ENCODE measurements around the gene GDPD2.

Gene GDPD2

DNA sequence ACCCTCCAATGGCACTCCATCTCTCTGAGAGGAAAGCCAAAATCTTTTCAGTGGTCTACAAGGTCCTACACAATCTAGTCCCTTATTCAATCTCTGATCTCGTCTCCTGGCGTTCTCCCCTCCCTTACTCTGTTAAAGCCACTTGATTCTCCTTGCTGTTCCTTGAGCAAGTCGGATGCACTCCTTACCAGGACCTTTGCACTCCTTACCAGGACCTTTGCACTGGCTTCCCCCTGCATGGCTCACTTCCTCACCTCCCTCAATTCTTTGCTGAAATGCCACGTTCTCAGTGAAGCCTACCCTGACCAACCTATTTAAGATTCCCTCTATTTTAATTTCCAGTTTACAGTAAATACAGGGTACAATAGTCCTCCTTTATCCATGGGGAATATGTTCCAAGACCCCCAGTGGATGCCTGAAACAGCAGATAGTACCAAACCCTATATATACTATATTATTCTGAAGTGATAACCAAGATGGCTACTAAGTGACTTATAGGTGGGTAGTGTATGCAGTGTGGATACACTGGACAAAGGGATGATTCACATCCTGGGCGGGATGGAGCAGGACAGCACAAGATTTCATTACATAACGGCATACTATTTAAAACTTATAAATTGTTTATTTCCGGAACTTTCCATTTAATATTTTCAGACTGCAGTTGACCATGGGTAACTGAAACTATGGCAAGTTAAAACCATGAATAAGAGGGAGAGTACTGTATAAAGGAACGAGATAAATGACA lies 15.0 kb downstream of the GDPD2 start:
- DNase-seq (ENCODE audit: low read depth) = no peak

DNA sequence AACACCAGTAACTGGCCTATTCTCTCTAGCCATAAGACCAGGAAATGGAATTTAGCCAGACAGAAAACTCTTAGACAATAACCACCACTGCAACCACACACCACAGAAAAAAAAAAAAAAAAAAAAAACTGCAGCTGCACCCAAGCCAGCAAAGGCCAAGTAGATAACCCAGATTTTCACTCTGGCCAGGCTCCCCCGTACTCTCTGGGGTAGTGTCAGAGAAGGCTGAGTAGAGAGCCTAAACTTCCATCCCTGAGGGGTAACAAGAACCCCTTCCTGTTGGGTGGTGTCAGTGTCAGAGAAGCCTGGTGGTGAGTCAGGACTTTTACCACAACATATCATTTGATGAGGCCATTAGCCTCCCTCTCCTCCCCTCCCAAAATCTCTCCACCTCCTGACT lies 15.9 kb downstream of the GDPD2 start:
- no peak for DNase-seq (ENCODE audit: low read depth)

DNA sequence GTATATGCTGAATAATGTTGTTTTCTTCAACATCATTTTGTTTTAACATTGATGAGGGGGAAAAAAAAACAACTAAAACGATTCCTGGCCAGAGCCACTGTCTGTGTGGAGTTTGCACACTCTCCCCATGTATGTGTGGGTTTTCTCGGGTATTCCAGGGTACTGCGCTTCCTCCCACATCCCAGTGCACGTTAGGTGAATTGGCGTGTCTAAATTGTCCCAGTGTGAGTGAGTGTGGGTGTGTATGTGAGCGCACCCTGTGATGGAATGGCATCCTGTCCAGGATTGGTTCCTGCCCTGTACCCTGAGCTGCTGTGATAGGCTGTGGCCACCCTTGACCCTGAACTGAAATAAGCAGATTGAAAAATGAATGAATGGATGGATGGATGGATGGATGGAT lies 19.1 kb downstream of the GDPD2 start:
- no peak for DNase-seq (ENCODE audit: low read depth)

DNA sequence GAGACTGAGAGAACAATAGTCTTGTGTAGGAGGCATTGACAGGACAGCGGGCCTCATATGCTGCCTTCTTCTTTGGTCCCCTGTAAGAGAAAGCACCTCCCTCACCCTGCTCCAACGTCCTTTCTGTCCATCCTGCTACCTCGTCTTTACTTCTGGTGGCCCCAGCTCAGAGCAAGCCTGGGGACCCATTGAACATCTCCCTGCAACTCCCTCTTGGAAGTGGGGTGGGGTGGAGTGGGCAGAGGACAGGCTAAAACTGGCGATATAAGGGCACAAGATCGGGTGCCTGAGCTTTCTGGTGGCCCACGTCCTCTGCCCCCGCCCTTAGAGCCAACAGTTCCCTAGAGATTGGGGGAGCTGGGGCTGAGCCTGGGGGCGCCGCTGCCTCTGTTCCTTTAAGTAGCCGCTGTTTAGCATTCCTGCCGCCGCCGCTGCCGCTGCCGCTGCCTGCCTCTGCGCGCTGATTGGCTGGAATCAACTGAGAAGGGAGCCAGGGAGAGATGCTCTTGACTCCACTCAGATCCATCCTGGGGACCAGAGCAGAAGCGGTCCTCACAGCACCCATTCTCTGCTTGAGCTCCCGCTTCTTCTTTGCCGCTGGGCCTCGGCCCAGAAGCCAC lies 21.3 kb downstream of the GDPD2 start, which contains the start of gene DLG3:
TSS of gene DLG3 (plus strand) at position 510 of the 620 bp plus-strand sequence. CDS start 367 bp downstream, outside the sequence.
- no peak for DNase-seq (ENCODE audit: low read depth)

DNA sequence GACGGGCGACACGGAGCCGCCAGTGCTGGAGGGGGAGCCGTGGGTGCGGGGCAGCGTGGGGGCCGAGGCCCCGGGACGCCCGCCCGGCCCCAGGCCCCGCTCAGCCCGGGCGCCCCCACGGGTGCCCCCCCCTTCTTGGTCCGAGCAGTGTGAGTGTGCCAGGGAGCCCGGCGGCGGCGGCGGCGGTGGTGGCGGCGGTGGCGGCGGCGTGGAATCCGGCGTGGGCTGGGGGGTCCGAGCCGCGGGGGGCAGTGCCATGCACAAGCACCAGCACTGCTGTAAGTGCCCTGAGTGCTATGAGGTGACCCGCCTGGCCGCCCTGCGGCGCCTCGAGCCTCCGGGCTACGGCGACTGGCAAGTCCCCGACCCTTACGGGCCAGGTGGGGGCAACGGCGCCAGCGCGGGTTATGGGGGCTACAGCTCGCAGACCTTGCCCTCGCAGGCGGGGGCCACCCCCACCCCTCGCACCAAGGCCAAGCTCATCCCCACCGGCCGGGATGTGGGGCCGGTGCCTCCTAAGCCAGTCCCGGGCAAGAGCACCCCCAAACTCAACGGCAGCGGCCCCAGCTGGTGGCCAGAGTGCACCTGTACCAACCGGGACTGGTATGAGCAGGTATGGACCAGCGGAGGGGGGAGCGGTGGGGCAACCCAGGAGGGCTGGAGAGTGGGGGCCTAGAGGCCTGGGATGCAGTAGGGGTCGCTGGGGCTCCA lies 22.0 kb downstream of the GDPD2 start:
- DNase-seq (ENCODE audit: low read depth) = no peak

DNA sequence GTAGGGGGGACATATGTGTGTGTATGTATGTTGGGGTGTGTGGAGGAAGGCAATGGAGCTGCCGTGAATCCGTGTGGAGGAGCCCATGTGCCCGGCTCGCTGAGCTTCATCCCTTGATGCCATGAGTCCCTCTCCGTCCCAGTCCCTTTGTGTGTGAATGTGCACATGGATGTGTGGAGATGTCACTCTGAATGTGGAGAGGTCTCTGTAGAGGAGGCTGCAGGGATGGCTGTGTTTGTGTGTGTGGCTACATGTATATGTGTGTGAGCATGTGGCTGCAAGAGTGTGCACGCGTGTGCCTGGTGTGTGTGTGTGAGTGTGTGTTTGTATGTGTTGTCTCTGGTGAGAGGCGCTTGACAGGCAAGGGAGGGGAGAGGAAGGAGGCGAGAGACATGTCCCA lies 22.8 kb downstream of the GDPD2 start:
- no peak for DNase-seq (ENCODE audit: low read depth)

DNA sequence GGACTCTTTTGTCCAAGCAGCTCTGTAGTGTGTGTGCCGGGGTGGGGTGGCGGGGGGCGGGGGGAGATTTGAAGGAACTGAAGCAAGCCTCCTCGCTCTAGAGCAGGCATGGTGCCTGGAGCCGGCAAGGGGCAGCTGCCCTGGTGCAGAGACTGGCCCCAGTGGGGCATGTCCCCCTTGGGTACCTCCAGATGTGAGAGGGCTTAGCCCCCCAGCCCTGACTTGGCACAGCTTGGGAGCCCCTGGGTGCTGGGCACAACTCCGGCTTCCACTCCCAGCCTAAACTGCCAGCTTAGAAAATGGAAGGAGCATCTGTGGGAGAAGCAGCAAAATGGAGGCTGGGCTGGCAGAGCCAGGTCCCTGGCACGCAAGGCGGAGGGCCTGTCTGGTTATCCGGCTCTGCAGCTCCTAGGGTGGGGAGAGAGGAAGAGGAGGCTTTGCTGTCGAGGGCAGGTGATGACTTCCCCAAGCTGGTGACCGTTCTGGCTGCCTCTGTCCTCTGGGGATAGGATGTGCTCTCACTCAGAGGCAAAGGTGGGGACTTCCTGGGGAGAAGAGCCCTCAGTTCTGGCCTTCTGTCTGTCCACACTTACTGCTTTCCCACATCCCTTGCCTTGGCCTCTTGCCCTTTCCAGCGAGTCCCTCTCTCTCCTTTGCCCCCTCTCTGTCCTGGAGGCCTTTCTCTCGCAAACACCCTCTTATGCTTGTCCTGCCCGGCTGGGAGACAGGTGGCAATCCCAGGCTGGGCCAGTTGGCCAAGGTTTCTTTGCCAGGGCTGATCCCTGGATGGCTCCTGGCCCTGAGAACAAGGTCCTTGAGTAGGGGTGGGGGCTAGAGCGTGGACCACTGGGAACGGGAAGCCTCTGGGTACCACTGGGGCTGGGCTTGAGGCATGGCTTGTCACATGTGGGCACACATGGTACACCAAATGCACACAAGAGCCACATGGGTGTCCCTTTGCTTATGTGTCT lies 23.6 kb downstream of the GDPD2 start:
- DNase-seq (ENCODE audit: low read depth) = no peak

DNA sequence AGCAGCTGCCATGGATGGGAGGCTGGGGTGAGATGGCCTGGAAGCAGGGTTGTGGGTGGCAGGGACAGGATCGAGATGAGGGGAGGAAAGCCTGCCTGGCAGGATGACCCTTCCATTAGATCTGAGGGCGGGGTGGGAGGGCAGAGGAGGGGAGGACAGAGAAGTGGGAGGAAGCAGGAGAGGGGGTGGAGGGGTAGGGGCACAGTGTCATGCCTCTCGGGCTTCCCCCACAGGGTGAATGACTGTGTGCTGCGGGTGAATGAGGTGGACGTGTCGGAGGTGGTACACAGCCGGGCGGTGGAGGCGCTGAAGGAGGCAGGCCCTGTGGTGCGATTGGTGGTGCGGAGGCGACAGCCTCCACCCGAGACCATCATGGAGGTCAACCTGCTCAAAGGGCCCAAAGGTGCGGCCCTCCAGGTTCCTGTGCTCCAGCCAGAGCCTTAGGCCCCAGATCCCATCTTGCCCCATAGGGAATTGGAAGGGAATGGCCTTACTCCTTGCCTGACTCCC lies 26.4 kb downstream of the GDPD2 start:
- no peak for DNase-seq (ENCODE audit: low read depth)

DNA sequence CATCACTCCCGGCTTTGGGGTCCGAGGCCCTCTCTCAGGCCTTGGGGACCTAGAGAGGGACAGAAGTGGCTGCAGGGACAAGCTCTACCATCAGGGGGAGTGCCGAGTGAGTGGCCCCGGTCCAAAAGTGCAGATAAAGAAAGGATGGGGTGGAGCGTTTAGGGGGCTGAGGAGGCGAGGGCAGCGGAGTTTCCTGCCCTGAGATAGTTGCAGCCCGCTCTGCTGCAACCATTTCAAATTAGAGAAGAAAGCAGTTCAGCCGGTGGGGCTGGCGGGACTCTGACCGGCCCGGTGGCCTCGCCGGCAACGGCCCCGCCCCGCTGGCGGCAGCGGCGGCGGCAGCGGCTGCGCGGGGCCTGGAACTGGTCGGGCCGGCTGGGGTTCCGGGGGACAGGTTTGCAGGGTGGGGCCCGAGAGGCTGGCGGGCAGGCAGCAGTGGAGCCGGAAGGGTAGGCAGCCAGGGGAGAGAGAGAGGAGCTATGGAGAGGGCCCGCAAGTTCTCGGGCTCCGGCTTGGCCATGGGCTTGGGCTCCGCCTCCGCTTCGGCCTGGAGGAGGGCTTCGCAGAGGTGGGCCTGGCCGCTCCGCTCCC lies 29.1 kb downstream of the GDPD2 start:
- DNase-seq (ENCODE audit: low read depth) = no peak

DNA sequence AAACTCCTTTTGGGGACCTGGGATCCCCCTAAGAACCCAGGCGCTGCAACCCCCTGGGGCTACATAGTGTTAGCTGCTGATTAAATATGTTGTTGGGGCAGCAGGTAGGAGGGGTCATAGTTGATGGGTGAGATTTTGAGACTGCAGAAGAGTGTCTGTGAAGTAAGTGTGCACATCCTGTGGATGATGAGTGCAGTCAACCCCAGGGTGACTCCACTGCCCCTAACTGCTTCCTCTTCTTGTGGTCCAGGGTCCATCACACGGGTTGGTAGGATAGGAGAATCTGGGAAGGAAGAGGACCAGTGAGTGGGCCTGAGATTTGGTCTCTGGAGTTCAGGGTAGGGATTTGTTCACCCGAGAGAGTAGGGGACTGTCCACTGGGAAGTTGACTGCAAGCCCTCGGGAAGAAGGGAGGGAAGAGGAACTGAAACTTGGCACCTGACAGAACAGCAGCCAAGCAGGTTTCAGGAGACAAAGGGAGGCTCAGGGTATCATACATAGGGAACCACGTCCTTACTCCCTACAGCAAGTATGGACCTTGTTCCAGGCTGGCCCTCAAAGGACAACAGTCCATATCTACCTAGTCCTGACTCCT lies 30.0 kb downstream of the GDPD2 start:
- no peak for DNase-seq (ENCODE audit: low read depth)

DNA sequence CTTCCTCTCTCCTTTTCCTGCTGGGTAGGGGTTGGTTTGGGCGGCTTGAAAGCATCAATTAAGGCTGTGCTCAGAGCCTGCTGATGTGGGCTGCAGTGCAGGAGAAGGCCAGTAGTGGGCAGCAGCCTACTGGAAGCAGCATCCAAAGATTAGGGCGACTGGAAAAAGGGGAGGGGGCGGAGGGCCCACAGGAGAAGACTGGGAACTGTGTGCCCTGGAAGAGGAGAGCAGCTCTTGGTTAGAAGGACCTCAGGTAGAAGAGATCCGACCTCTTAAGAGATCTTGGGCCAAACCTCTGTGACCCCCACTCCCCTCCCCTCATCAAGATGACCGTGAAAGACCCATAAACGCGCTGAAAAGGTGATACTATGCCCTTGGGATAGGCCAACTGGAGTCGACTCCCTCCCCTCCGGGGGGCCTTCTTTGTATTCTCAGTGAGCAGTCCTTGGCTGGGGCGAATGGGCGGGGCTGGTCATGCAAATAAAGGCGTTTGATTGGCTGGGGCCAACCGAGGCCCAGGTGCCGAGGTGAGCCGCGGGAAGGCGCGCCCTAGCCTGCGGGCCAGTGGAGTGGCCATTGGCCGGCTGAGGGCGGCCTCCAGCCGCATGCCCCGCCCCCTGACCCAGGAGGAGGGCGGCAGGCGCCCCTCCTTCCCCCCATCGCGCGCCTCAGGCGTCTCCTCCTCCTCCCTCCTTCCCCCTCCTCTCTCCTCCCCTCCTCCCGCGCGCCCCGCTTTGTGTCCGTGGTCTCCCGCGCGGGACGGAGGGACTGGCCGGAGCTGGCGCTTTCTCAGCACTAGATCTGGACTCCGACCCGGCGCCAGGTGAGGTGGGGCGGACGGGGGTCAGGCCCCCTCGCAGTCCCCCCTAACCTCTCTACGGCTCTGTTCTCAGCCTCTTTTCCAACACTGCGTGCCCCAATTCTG lies 31.6 kb downstream of the GDPD2 start:
- no peak for DNase-seq (ENCODE audit: low read depth)

DNA sequence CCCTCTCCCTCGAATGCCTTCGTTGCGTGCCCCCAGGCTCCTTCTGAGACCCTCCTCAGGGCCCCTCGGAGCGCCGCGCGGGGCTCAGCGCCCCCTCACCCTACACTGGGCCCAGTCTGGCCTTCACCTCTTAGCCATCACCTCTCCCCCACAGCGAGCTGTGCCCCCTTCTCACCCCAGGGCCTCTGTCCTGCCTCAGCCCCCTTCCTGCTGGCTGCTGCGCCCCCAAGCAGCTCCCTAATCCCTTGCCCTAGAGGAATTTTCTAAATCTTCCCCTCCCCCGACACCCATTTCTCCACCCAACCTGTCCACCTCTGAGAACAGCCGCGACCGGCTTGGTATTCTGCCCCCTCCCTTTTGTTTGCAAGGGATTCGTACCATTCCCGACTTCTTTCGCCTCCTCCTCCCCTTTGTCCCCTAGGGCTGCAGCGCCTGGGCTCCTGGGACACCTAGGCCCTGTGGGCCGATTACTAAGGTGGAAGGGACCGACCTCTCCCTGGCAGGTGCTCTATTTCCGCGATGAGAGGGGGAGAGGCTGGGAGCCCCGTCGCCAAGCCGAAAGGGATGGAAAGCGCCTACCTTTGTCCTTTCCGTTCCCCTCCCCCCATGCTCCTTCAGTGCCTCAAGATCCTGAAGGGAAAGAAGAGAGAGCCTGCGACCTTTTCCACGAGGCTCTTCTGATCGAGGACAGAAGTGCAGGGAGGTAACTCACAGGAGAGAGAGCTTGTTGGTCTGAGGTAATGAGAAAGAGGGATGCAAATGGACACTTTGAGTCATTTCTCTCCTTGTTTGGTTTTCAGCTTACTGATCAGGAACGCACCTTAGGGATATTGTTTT lies 32.5 kb downstream of the GDPD2 start:
- no peak for DNase-seq (ENCODE audit: low read depth)

DNA sequence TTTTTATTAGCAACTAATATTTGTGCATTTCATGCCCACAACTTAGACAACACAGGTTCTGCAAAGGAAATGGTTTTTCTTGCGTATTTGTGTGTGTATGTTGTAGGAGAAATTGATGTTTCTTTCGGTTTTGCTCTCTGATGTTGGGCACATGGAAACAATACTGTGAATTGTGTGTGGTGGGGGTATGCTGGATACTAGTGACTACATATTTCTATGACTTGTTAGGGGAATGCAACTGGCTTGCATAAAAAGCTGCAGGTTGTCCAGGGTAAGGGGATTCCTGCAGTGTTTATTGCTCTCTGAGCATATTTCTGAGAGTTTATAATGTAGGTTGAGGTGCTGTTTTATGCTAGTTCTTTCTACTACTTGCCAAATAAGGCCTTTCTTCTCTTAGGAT lies 33.1 kb downstream of the GDPD2 start:
- DNase-seq (ENCODE audit: low read depth) = no peak

DNA sequence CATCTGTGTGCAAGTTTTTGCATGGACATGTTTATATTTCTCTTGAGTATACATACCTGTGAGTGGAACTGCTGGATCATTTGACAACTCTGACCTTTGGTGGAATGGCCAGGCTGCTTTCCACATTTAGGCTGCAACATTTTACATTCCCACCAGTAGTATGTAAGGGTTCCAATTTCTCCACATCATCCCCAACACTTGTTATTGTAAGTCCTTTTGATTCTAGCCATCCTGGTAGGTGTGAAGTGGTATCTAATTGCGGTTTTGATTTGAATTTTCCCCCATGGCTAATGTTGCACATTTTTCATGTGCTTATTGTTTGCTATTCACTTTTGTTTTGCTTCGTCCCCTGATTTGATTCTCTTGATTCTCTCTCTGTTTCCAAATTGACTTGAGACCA lies 37.9 kb downstream of the GDPD2 start:
- DNase-seq (ENCODE audit: low read depth) = no peak

DNA sequence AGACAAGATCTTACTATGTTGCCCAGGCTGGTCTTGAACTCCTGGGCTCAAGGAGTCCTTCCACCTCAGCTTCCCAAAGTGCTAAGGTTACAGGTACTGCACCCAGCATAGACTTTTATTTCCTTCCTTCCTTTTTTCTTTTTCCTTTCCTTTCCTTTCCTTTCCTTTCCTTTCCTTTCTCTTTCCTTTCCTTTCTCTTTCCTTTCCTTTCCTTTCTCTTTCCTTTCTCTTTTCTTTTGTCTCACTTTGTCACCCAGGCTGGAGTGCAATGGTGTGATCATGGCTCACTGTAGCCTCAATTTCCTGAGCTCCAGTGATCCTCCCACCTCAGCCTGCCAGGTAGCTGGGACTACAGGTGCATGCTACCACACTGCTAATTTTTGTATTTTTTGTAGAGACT lies 40.9 kb downstream of the GDPD2 start:
- no peak for DNase-seq (ENCODE audit: low read depth)

DNA sequence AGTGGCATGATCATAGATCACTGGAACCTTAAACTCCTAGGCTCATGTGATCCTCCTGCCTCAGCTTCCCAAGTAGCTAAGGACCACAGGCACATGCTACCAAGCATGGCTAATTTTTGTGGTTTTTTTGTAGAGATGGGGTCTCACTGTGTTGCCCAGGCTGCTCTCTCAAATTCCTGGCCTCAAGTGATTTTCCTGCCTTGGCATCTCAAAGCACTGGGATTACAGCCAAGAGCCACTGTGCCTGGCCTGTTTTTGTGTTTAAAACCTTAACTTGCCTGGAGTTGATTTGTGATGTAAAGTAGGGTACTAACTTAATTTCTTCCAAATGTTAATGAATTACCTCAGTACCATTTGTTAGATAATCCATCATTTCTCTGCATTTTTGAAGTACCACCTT lies 43.9 kb downstream of the GDPD2 start:
- no peak for DNase-seq (ENCODE audit: low read depth)

DNA sequence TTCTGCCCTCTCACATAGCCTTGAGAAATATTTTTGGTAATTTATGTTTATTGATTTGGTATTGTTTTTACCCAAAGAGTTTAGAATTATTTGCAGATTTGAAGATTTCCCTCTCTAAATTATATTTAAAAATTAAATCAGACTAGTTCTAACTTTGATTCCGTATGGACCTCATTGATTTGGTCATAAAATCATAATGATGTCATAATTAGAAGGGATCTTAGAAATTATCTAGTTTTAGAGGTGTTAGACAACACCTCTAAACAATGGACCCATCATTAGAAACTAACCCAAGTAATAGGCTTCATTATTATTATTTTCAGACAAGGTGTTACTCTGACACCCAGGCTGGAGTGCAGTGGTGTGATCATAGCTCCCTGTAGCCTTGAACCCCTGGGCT lies 45.6 kb downstream of the GDPD2 start:
- no peak for DNase-seq (ENCODE audit: low read depth)

DNA sequence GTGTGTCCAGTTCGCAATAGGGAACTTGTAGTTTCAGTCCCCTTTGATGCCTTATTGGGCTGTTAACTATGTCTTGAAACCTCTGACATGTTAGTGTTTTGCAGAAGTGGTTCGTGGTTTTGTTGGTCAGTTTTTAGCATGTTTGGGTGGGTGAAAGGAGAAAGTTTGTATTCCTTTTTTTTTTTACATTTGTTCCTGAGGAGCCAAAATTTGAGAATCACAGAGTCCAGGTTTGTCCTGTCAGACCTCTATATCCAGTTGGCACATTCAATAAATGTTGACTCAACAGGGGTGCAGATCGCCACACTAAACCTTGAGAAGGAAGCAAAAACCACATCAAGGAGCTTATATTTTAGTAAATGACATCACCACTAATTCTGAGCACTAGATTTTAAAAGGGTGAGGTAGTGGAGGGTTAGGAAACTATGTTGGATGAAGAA lies 47.8 kb downstream of the GDPD2 start:
- DNase-seq (ENCODE audit: low read depth) = no peak
